Calu3 (cell line): ENCODE measurements around the gene FHIT. TPM values are rescaled to one million over a fixed set of nuclear protein-coding genes. Genes with fewer than 3 reads are reported as not detected.

Experiments
- BruUV-seq: library from RNA; stranded (reverse); fragments of 400-500 nt; replicated peaks from 2 replicates; lab custom pipeline; 2021; lab: Mats Ljungman, UMichigan
- CTCF ChIA-PET: fragments of 300-600 bp; sonication (Branson Sonifier 250); formaldehyde crosslinking; loops from one replicate; lab custom pipeline; 2022; ENCODE audit warnings: antibody characterized with exemption; lab: Charles Lee
- DNase-seq: peaks from one replicate; pipeline ENCODE4 v3.0.0; 2022
- H3K27ac Mint-ChIP-seq: one replicate; pipeline ENCODE4 v1.8.0; 2022; ENCODE audit warnings: mixed read lengths; ENCODE audit not compliant: unreplicated experiment
- H3K27me3 Mint-ChIP-seq: one replicate; pipeline ENCODE4 v1.8.0; 2022; ENCODE audit warnings: mixed read lengths; ENCODE audit not compliant: unreplicated experiment
- H3K36me3 Mint-ChIP-seq: one replicate; pipeline ENCODE4 v1.8.0; 2022; ENCODE audit warnings: mild to moderate bottlenecking, moderate library complexity, mixed read lengths; ENCODE audit not compliant: insufficient read depth, unreplicated experiment
- H3K4me1 Mint-ChIP-seq: one replicate; pipeline ENCODE4 v1.8.0; 2022; ENCODE audit warnings: mild to moderate bottlenecking, low read depth, mixed read lengths; ENCODE audit not compliant: unreplicated experiment
- H3K4me3 Mint-ChIP-seq: one replicate; pipeline ENCODE4 v1.8.0; 2022; ENCODE audit warnings: mild to moderate bottlenecking, low read depth, moderate library complexity, mixed read lengths; ENCODE audit not compliant: unreplicated experiment
- H3K9me3 Mint-ChIP-seq: one replicate; pipeline ENCODE4 v1.8.0; 2022; ENCODE audit warnings: low read depth, mixed read lengths; ENCODE audit not compliant: unreplicated experiment
- CTCF ChIP-seq: fragments of 200-600 bp; IDR thresholded peaks from one replicate; pipeline ENCODE4 v1.8.0; 2022; ENCODE audit warnings: antibody characterized with exemption; ENCODE audit not compliant: unreplicated experiment
- intact Hi-C: fragments of 100-400 bp; cut with micrococcal nuclease; formaldehyde crosslinking; loops from one replicate; pipeline ENCODE4 v1.10.0; 2022; ENCODE audit not compliant: unreplicated experiment
- total RNA-seq: library from RNA; stranded (reverse); gene quantifications from 2 replicates; pipeline ENCODE4 v1.2.3, GENCODE V29; 2022

The FHIT gene
- total RNA-seq, 1 experiment from 2014 or later: 6.2 TPM

DNA sequence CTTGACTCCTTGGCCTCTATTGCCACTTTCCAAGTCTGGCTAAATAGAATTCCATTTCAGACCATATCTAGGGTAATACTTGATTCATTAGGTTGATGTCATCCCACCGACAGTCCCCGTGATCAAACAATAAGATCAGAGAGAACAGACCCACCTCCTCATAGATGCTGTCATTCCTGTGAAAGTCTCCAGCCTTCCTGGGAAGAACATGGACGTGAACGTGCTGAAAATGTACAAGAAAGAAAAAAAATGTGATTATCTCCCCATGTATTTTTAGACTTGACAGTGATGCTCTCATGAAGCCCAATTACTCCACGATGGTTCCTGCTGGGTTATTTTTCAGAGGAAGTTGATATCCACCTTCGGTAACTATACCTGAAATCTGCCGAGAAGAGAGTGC, 1329.1 kb downstream of the FHIT start:
- no peak for TF ChIP-seq CTCF
- H3K9me3 Mint-ChIP-seq: peaks cover 9% of the 10 kb centered on the region
- intact Hi-C loops: no loop called here
- CTCF ChIA-PET: no interaction called here
- no peaks in the 10 kb centered on the region for H3K36me3 Mint-ChIP-seq
- no peak for DNase-seq
- BruUV-seq: no TSS peak
- no peak overlapping the region for H3K4me3 Mint-ChIP-seq
- no peaks in the 10 kb centered on the region for H3K4me1 Mint-ChIP-seq
- no peaks in the 10 kb centered on the region for H3K27me3 Mint-ChIP-seq
- no peak overlapping the region for H3K27ac Mint-ChIP-seq

DNA sequence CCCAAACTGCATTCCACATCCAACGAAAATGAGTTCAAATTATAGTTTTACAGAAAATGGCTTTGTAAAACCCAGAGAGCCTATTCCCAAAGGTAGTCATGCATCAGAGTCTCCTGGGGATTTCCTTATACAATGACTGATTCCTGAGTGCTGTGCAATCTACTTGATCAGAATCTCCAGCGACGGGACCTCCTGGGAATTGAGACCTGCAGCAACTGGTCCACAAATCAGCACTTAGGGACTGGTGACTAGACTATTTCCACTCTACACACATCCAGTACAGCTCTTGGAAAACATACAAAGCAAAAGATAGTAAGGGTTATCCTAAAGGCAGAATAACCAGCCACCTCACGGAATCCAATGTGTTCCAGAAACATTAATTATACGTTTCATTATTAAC, 1330.4 kb downstream of the FHIT start:
- Mint-ChIP-seq H3K9me3 (peaks cover 9% of the 10 kb centered on the region), H3K4me3 (no peak overlapping the region)
- intact Hi-C loops: no loop called here

DNA sequence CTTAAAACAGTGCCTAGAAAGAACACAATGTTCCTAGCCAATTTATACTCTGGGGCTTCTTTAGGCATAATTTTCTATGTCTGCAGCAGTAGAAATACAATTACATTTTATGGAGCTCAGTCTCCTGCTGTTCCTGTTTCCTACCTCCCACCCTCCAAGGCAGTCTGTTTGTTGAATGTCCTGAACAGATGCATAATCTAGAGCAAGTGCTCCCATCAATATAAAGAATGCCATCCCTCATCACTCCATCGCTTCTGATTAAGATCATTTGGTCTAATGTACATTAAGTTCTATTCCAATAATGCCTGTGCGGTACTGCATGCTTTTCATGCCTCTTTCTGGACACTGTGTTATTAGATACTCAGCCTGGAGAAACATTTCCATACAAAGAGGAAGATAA, 1331.7 kb downstream of the FHIT start:
- no peak for DNase-seq
- Mint-ChIP-seq H3K4me3 (no peak overlapping the region), H3K36me3 (no peaks in the 10 kb centered on the region), H3K4me1 (no peaks in the 10 kb centered on the region), H3K27me3 (no peaks in the 10 kb centered on the region), H3K9me3 (peaks cover 9% of the 10 kb centered on the region), H3K27ac (no peak overlapping the region)
- TF ChIP-seq CTCF: no peak
- CTCF ChIA-PET: no interaction called here
- BruUV-seq: no TSS peak
- intact Hi-C loops: no loop called here

More for the DNA sequence above, 1330.4 kb downstream of the FHIT start:
- no peak overlapping the region for H3K27ac Mint-ChIP-seq
- no peak for TF ChIP-seq CTCF
- no peaks in the 10 kb centered on the region for H3K27me3 Mint-ChIP-seq
- DNase-seq: no peak
- CTCF ChIA-PET: no interaction called here
- H3K36me3 Mint-ChIP-seq: no peaks in the 10 kb centered on the region
- no peaks in the 10 kb centered on the region for H3K4me1 Mint-ChIP-seq
- BruUV-seq: no TSS peak

GRCh38 chr3:59914251-59914650, 1337.0 kb downstream of the FHIT start:
- H3K4me3 Mint-ChIP-seq: no peak overlapping the region
- intact Hi-C loops: no loop called here
- DNase-seq: no peak
- H3K36me3 Mint-ChIP-seq: no peaks in the 10 kb centered on the region
- peaks cover 8% of the 10 kb centered on the region for H3K9me3 Mint-ChIP-seq
- CTCF ChIA-PET: no interaction called here
- no TSS peak for BruUV-seq
- H3K27ac Mint-ChIP-seq: no peak overlapping the region
- no peaks in the 10 kb centered on the region for H3K4me1 Mint-ChIP-seq
- H3K27me3 Mint-ChIP-seq: no peaks in the 10 kb centered on the region
- no peak for TF ChIP-seq CTCF
